OCI-LY3 (cell line): ENCODE measurements around the gene SPDEF.

Source experiments
- CTCF ChIP-seq: fragments of 200-600, 300-600 bp; sonication (generic); IDR thresholded peaks from 2 replicates; pipeline ENCODE4 v1.5.1; 2014; ENCODE audit warnings: antibody characterized with exemption, low read length, low read depth
- EZH2phosphoT487 ChIP-seq: fragments of 200-600 bp; shearing (Covaris generic); IDR thresholded peaks from 2 replicates; pipeline ENCODE4 v1.6.1; 2018; ENCODE audit warnings: antibody characterized with exemption, mixed run types, low read depth

- TF ChIP-seq CTCF (peak; percentile 14; the same call in 1 of the 2 replicates), EZH2phosphoT487 (no peak)
These were observed 9.6 kb upstream of the SPDEF start for GRCh38 chr6:34565722-34566137.
